Measurements from ENCODE around the gene FGGY. TPM values are rescaled to one million over a fixed set of nuclear protein-coding genes. Genes with fewer than 3 reads are reported as not detected.

Gene FGGY
- total RNA-seq, 2 donors from 2014 or later, result 16.0 to 21.8 TPM

Small RNA genes within 50 kb of the gene (microRNA-seq; reads per million reads assigned to microRNA genes)
- gene MIR4711 (ENCODE audit: borderline number of aligned reads in 2 of 2, borderline replicate concordance in 1 of 2), result 0 to 0.71 reads per million in 2 donors
